GM12801 (cell line): ENCODE results near the gene CRISP1.

ENCODE experiments used
- CTCF ChIP-seq: IDR thresholded peaks from one replicate; pipeline ENCODE4 v1.5.1; 2011; ENCODE audit warnings: control low read depth; ENCODE audit not compliant: insufficient read length; ENCODE audit errors: extremely low read depth

The CRISP1 gene

GRCh38 chr6:49839957-49840356 lies 26.4 kb downstream of the CRISP1 start:
- TF ChIP-seq CTCF, result no peak

- no peak for TF ChIP-seq CTCF
Measured at GRCh38 chr6:49839162-49839561, 27.2 kb downstream of the CRISP1 start.

- TF ChIP-seq CTCF, result no peak
Measured at GRCh38 chr6:49835140-49835539, 31.2 kb downstream of the CRISP1 start.

GRCh38 chr6:49833386-49833785 lies 32.9 kb downstream of the CRISP1 start:
- TF ChIP-seq CTCF, result no peak

GRCh38 chr6:49826743-49827406 lies 39.5 kb downstream of the CRISP1 start:
- no peak for TF ChIP-seq CTCF

GRCh38 chr6:49815166-49815565 lies 51.2 kb downstream of the CRISP1 start:
- TF ChIP-seq CTCF, result no peak

- TF ChIP-seq CTCF, result no peak
Measured at GRCh38 chr6:49813248-49813647, 53.1 kb downstream of the CRISP1 start.
